Measurements from ENCODE around the gene ATAD1. TPM values are rescaled to one million over a fixed set of nuclear protein-coding genes. Genes with fewer than 3 reads are reported as not detected.

ATAD1 gene
- polyA plus RNA-seq, 2 donors, result 7.2 to 14.2 TPM

Other genes starting within 250 kb of the ATAD1 start
- gene PAPSS2, start 158.3 kb downstream of the ATAD1 start, polyA plus RNA-seq, result 1 to 10 TPM; 1.3 to 1.7 TPM
- gene KLLN, start 45.3 kb upstream of the ATAD1 start, polyA plus RNA-seq, result under 1 TPM; 0.15 to 0.16 TPM
- 10 to 100 TPM; 18.2 to 25.2 TPM for gene PTEN, start 45.4 kb upstream of the ATAD1 start, polyA plus RNA-seq